ENCODE results near the gene LRP2.
"Not testable (repeated sequence)": the region's sequence is repeated elsewhere in the genome, so short reads cannot be mapped to it uniquely, and the experiment has no call there.

Gene LRP2

DNA sequence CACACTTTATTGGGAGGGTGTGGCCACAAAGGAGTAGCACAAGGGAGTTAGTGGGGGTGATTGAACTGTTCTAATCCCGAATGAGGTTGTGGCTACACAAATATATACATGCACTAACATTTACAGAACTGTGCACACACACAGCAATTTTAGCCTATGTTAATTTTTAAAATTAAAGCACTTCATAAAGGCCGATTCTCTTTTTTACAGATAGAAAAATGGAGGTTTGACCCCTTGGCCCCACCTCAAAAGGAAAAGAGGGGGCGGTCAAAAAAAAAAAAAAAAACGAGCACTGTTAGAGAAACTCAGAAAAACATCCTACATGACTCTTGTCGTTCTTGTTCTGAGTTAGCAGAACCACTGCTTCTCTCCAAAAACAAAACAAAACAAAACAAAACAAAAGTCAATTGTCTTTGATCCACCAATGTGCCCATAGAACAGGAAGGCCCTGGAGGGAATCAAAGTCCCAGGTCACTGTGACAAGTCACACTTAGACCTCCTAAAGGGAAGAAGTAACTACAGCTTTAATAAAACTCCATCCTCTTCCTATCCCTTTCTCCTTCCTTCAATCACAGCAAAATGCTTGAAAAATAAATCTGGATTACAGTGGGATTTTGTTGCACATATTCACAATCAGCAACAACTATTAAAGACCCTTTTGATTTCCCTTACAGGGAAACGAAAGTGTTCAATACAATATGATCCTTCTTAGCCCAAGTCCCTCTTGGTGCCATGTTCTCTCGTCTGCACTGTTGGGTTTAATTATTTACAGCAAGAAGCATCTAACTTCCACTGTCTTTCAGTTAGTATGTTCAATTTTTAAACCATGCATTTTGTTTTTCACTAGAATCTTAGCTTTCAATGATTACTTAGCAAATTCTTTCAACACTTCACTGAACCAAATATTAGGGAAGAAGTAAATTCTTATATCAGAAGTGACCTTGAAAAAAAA, 16.6 kb downstream of the LRP2 start:
- no peak for FAIRE-seq

DNA sequence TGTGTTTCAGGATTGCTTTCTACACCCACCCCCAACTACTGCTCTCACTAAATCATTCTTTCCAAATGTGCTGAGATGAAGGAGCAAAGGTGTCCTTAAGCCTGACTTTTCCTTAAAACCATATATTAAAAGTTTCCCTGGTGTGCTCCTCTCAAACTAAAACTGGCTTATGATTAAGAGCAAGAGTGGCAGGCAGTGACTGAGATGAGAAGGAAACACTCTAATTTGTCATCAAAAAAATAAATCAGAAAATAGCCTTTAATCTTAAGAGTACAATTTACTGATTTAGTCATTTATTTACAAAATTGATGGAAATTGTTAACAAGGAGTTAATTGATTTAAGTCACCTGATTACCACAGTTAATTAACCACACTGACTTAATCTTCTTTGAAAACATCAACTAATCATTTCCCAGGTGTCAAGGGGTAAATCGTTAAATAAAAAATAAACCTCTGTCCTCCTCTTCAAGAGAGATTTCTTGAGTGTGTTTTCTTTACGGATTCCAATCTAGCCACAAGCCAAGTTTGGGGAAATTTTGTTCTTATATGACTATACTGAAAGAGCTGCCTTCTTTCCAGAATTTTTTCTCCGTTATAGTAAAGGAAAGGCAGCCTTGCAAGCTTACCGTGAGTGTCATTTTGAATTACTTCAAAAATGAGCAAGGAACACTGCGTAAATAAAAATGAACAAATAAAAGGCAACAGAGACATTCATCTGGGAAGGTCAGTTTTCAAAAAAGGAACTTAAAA, 17.4 kb downstream of the LRP2 start:
- no peak for FAIRE-seq

DNA sequence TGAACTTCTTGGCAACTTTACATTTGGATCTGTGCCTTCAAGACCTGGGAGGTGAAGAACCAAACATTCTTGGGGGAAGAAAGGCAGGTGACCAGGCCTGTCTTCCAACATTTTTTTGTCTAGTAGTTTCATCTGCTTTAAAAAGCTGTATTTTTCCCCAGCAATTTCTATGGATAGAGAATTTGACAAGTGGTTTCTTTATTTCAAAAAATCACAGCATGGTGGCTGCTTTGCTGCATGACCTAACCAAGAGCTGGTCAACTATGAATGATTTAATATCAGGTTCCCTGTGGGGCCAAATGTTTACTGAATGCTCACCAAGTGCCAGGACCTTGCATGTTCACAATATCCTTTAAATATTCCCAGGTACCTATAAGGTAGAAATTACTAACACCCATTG, 19.1 kb downstream of the LRP2 start:
- no peak for FAIRE-seq

DNA sequence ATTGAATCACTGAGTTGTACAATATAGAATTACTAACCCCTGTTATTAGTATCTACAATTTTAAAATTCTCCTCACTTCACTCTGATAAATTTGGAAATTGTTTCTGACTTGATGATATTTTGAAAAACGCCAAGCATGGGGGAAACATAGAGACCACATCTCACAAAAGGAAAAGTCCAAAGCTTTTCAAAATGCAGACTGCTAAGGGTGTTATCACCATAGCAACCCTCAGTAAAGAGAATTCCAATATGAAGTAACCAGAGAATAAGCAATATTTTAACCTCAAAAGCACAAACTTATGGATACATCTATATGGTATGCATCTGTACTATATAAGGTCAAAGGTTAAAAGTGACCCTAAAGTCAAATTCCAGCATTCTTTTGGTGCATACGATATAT, 22.7 kb downstream of the LRP2 start:
- FAIRE-seq = no peak

DNA sequence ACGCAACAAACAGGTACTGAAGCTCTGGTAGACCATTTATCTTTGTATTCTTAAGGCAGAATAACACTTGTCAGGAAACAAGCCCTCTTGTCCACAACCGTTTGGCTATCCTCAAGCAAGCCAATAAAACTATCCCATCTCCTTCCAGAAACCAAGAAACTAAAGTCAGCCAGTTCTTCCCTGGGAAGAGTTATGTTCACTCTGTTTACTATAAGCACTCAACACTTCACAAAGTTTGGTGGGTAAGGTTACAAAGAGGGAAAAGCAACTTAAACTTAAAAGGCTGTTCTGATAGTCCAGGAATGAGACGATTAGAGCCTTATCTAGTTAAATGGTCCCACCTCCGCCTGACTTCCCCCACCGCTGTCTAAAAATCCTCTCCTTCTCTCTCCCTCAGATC, 25.6 kb downstream of the LRP2 start:
- FAIRE-seq = no peak

DNA sequence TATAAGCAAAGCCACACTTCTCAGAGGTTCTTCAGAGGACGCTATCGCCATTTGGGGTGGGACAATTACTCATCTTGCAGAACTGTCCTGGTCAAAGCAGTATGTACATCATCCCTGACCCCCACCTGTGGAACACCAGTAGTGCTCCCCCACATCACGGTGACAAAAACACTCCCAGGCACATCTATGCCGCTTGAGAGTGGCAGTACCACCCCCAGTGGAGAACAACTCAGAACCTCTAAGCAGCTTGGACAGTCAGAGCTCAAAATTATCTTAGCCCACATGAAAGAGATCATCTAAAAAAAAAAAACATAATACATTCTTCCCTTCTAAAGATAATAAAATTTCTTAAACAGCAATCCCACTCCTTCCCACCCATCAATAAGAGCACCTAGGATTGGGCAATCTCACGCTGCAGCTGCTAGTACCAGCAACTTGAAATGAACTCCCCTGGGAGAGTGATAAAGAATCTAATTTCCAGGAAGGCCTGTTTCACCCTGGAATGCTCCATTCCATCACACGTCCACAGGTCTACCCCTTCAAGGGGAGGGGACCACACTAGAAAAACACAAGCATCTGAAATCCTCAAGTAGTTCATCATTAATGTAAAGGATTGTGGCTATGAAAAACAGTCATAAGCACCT, 31.7 kb downstream of the LRP2 start:
- no peak for FAIRE-seq

DNA sequence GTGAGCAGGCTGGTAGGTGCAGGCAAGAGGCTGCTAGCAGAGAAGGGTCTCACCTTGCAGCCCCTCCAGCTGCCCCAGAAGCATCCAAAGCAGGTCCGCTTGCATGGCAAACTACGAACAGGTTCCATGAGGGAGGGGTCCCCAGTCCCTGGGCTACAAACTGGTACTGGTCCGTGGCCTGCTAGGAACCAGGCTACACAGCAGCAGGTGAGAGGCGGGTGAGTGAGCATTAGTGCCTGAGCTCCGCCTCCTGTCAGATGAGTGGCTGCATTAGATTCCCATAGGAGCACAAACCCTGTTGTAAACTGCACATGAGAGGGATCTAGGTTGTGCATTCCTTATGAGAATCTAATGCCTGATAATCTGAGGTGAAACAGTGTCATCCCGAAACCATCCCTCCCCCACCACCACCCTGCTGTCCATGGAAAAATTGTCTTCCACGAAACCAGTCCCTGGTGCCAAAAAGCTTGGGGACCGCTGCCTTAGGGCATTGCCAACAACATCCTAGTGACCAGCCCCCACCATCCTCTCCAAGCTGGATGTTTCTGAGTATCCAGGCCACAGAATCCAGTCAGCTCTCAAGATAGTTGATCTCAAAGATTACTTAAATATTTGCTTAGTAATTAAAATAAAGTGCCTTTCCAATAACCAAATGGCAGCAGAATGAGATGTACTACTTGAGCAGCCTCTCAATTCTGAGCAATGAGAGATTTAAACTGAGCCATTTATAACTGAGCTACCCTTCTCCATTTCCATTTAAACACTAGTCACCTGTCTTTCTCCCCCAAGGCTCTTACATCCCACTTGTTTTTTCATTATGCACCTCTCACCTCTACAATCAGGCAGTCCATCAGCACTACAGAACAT, 32.4 kb downstream of the LRP2 start:
- FAIRE-seq = no peak

DNA sequence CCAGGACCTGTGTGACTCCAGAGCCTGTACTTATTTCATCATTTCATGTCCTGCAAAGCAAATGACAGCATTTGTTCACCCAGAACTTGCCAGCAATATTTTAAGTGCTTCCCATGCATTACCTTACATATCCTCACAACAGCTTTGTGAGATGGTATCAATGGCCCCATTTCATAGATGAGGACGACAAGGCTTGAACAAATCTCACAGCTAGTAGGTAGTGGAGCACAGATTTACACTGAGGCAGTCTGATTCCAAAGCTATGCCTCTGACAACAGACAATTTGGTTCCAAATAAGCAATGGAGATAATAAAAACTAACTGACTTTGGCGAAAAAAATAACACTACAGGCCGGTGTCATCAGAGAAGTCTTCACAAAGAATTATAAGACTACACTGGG, 33.5 kb downstream of the LRP2 start:
- no peak for FAIRE-seq

DNA sequence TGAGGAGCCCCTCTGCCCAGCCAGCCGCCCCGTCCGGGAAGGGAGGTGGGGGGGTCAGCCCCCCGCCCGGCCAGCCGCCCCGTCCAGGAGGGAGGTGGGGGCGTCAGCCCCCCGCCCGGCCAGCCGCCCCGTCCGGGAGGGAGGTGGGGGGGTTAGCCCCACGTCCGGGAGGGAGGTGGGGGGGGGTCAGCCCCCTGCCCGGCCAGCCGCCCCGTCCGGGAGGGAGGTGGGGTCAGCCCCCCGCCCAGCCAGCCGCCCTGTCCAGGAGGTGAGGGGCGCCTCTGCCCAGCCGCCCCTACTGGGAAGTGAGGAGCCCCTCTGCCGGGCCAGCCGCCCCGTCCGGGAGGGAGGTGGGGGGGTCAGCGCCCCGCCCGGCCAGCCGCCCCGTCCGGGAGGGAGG, 34.5 kb downstream of the LRP2 start:
- not testable (repeated sequence) for FAIRE-seq

DNA sequence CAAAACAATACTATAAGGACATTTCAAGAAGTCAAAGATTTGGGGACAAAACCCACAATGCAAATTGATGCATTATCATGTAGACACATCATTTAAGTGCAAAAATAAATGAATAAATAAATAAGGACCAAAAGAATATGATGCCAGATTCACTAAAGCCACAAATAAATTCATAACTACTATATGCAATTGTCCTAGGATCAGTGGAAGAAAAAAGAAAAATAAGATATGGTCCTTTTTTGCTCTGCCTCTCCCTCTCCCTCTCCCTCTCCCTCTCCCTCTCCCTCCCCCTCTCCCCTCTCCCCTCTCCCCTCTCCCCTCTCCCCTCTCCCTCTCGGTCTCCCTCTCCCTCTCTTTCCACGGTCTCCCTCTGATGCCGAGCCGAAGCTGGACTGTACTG, 36.4 kb downstream of the LRP2 start:
- FAIRE-seq = not testable (repeated sequence)

DNA sequence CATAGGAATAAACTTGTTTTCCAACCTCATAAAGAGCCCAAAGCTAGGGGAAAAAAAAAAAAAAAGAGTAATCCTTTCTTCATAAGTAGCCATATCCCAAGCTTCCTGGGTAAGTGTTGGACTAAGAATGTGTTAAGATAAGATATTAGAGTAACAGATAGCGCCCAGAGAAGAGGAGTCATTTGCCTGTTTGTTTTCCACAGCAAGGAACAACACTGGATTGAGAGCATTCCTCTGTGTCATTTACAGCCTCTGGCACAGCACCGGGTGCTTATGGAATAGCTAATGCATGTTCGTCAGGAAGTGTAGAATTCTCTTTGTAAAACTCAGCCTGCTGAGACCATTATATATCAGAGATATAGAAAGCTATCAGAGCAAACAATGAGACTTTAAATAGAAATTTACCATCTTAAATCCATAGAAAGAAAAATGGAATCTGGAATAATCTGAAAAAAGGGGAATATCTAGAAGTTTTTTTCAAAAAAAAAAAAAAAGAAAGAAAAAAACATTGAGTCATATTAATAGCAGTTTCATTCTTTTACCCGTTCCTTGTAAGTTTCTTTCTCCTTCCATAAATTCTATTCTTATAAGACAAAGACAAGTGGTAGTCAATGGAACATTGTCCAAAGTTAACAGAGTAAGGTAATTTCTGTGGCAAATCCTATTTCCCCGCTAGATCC, 37.6 kb downstream of the LRP2 start:
- no peak for FAIRE-seq

DNA sequence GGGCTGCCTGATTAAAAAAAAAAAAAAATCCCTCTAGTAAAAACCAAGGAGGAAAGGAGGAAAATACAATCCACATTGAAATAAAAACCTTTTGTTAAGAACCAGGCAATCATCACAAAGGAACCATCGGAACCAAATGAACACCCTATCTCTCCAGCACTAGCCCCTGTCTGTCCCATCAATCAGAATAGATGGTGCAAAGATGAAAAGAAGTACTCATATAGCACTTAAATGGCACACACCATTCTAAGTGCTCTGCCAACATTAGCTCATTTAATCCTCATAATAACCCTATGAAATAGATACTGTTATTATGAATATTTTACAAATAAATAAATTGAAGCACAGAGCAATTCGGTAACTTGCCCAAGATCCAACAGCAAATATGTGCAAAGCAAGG, 38.5 kb downstream of the LRP2 start:
- no peak for FAIRE-seq

DNA sequence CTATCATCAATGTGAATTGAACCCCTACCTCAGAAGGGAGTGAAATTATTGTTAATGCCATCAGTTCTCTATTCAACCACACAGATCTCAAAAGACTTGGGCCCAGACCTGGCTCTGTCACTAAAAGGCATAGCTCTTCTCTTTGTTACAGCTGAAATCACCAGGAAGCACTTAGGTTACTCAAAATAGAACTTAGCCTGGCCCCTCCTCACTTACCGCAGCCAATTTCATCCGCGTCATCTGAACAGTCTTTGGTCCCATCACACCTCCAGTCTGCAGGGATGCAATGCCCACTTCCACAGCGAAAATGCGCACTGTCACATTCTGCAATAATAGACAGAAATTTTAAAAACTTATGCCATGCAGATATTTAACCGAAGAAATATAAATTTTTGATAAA, 41.8 kb downstream of the LRP2 start:
- no peak for FAIRE-seq

DNA sequence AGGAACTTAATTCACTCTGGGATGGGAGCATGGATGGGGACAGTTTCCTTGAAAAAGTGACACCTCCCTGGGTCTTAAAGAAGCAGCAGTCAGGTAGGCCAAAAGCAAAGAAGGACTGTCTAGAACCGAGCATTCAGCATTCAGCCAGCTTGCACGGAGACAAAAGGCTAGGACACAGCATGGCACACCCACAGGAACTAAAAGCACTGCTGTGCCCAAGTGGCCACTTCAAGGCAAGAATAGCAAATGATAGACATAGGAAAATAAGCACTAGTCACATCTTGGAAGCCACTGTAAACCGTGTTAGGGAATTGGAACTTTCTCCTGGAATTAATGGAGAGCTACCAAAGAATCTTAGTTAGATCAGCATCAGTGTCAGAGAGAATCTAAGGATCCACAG, 47.0 kb downstream of the LRP2 start:
- FAIRE-seq = no peak

DNA sequence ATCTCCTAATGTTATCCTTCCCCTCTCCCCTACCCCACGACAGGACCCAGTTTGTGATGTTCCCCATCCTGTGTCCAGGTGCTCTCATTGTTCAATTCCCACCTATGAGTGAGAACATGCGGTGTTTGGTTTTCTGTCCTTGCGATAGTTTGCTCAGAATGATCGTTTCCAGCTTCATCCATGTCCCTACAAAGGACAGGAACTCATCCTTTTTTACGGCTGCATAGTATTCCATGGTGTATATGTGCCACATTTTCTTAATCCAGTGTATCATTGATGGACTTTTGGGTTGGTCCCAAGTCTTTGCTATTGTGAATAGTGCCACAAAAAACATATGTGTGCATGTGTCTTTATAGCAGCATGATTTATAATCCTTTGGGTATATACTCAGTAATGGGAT, 54.0 kb downstream of the LRP2 start:
- not testable (repeated sequence) for FAIRE-seq

DNA sequence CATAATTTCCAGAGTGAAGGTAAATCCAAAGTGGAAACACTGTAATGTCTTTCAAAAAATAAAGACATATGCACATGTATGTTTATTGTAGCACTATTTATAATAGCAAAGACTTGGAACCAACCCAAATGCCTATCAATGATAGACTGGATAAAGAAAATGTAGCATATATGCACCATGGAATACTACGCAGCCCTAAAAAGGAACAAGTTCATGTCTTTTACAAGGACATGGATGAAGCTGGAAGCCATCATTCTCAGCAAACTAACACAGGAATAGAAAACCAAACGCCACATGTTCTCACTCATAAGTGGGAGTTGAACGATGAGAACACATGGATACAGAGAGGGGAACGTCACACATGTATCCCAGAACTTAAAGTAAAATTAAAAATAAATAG, 57.6 kb downstream of the LRP2 start:
- FAIRE-seq = not testable (repeated sequence)

DNA sequence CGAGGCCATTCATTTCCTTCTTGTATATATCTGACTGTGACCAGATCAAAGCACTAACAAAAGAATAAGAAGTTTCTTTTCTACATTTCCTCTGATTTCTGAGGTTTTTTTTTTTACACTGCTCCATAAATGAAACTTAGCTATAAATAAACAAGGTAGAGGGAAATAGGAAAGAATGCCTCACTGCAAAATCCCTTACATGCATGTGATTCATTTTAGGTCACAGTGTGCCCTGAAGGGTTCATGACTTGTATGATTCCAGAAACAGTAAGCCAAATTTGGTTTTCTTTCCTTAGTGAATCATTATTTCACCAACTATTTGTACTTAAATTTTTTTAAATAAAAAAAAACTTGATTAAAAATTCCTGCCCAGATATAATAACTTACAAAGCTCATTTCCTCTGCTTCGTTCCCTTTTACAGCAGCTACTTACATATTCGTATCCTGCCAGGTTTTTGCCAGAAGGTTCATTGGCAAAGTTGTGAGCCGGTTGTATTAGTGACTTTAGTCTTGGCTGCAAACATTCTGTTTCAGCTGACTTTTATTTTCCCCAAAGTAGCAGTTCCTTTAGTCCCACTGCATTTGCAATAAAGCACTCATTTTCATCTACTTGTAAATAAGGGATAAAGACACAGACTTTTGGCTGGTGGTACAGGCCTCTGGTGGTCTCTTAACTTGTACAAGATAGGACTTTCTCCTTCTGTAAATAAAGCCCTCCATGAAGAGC, 58.6 kb downstream of the LRP2 start:
- FAIRE-seq = no peak

DNA sequence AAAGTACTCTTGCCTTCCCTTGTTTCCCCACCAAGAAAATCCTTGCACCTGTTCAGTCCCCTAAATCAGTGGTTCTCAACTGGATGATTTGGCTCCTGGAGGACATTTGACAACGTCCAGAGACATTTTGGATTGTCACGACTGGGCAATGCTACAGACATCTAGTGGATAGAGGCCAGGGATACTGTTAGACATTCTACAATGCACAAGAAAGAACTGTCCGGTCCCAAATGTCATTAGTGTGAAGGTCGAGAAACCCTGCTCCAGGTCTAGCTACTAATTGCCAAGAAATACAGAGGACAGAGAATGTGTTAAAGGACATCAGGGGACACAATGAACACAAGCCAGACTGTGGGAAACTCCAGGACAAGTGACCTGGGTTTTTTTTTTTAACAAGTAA, 60.0 kb downstream of the LRP2 start:
- FAIRE-seq = no peak

DNA sequence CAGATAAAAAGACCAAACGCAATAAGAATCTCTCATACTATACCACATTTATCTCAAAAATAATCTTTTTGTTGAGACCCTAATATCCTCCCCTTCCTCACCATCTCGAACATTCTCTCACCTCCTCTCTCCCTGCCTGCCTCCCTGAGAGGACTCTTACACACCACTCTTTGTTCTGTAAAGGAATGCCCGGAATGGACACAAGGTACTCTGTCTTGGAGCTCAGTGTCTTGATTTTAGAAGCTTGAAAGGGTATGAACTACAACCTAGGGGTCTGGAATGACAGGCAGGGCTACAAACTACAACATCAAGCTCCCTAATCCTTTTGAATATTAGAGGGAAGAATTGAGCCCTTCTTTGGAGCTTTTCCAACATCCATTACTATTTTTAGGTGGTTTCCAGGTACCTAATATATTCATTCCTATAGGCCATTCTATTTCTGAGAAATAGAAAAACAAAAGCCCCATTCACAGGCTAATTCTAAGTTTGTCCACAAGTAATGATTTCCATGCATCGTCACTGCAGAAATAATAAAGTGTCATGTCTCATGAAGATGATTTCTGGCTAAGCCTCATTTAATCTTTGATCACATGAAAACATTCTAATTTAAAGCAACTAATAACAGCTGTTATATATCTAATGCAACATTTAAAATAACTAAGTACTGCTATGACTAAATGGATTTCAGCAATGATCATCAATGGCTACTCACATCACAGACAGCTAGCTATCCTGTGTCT, 60.6 kb downstream of the LRP2 start:
- FAIRE-seq = no peak

All from A204.1 (cell line).